ENCODE results near the gene ATG14.

- no peak for TF ChIP-seq CTCF (IDR thresholded peaks at IDR 0.05; ENCODE audit: low read depth, low read length)
- no peak for TF ChIP-seq POLR2A (IDR thresholded peaks at IDR 0.05; ENCODE audit: extremely low read depth, insufficient read length)
- no peak for TF ChIP-seq MYC (IDR thresholded peaks at IDR 0.05; ENCODE audit: low read depth, low read length)
Measured at GRCh38 chr14:55372825-55373224, 38.8 kb downstream of the ATG14 start.

Data from NB4 (cell line).